Measurements from ENCODE around the gene GLMN. TPM values are rescaled to one million over a fixed set of nuclear protein-coding genes. Genes with fewer than 3 reads are reported as not detected.

GLMN gene
- total and polyA plus RNA-seq, 11 donors: 3.0 to 11.0 (median 5.8) TPM

DNA sequence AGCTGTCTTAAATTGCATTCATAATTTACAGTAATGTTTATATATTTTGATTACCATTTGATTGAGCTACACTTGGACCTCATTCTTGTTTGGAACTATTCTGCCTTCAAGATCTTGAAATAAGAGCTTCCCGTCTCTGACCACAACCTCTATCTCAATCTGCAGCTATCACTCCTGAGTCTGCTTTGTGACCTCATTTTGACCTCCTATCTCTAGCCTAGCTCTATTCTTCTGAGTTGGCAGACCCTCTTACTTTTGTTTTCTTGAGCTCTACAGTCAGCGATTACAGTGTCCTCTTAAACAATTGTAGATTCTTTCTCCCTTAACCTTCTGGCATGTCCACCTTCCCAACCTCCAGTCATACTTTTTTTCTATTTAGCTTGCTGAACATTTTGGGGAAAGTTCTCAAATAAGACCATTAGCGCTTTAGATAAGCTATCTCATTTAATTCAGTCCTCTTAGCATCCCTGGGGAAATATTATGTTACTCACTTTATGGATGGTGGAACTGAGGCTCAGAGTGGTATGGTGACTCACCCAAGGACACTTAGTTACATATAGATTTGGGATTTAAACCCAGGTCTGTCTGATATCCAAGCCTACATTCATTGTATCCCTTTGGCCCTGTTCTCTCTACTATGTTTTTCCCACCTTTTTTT lies 19.2 kb upstream of the GLMN start:
- TF ChIP-seq, protein P1, sequence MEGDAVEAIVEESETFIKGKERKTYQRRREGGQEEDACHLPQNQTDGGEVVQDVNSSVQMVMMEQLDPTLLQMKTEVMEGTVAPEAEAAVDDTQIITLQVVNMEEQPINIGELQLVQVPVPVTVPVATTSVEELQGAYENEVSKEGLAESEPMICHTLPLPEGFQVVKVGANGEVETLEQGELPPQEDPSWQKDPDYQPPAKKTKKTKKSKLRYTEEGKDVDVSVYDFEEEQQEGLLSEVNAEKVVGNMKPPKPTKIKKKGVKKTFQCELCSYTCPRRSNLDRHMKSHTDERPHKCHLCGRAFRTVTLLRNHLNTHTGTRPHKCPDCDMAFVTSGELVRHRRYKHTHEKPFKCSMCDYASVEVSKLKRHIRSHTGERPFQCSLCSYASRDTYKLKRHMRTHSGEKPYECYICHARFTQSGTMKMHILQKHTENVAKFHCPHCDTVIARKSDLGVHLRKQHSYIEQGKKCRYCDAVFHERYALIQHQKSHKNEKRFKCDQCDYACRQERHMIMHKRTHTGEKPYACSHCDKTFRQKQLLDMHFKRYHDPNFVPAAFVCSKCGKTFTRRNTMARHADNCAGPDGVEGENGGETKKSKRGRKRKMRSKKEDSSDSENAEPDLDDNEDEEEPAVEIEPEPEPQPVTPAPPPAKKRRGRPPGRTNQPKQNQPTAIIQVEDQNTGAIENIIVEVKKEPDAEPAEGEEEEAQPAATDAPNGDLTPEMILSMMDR (IDR thresholded peaks at IDR 0.05): no peak
- TF ChIP-seq POLR2A (IDR thresholded peaks at IDR 0.05): no peak
- no peak overlapping the region for H3K27ac ChIP-seq
- ATAC-seq: peak in 3 of 4 donors; percentile 33 to 75 (median 56)
- H3K36me3 ChIP-seq: peaks cover 0 to 49% (median 23%) of the 10 kb centered on the region in 9 donors
- WGBS, 4 donors: 50 to 60% (median 53%) methylated on average over 3 of the region's 3 CpGs
- no peak for DNase-seq
- intact Hi-C loops (cut with DNase I): loop anchor here in 5 of 10 donors (10.0 kb wide), 3 partner anchors 287 to 507 kb away; no protein-coding TSS in a partner anchor
- H3K9me3 ChIP-seq: no peaks in the 10 kb centered on the region
- no peak overlapping the region for H3K4me3 ChIP-seq
- H3K27me3 ChIP-seq: no peaks in the 10 kb centered on the region
- H3K4me1 ChIP-seq: peaks cover 0 to 13% (median 0%) of the 10 kb centered on the region in 12 donors

DNA sequence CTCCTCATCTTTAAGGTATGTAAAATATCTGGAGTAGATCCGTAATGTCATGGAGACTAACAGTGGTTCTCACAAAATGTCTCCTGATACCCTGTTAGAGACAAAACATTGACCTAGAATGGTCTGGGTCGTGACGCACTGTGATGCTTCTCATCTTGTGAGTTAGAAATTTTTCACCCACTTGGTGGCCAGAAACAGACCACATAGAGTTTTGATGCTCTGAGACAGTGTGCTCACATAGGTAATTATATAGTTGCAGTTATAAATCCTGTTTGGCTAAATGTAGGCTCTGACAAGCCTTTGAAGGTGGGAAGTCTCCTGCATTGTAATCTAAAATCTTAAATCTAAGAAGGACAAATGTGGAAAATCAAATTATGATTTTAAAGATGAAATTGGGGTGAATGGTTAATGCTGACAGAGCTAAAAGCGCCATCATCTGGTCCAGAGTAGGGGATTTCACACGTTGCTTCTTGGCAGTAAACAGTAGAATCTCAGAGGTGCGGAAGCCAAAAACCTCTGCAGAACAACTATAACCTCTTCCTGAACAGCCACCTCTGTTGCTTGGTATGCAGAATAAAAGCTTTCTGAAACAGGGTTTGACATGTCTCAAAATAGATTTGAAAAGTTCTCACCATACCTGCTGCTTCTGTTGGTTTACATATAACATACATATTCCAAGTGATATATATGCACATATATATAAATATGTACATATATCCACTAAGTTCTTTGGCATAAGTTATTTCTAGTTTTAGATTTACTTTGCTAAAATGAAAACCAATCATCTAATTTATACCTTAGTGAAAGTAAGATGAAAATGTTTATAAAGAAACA lies 17.2 kb upstream of the GLMN start:
- Histone ChIP-seq H3K36me3 (peaks cover 0 to 51% (median 23%) of the 10 kb centered on the region in 9 donors), H3K27me3 (no peaks in the 10 kb centered on the region), H3K4me1 (peaks cover 0 to 13% (median 0%) of the 10 kb centered on the region in 12 donors), H3K4me3 (no peak overlapping the region), H3K27ac (peak overlapping the region in 1 of 12 donors; percentile 43), H3K9me3 (no peaks in the 10 kb centered on the region)
- ATAC-seq (no peak), DNase-seq (no peak)
- intact Hi-C loops (cut with DNase I): loop anchor here in 5 of 10 donors (10.0 kb wide), 3 partner anchors 289 to 509 kb away; no protein-coding TSS in a partner anchor
- TF ChIP-seq, protein P1 (IDR thresholded peaks at IDR 0.05): no peak
- no peak for TF ChIP-seq POLR2A (IDR thresholded peaks at IDR 0.05)
- WGBS, 4 donors: 79 to 84% (median 81%) methylated on average over 6 of the region's 6 CpGs

DNA sequence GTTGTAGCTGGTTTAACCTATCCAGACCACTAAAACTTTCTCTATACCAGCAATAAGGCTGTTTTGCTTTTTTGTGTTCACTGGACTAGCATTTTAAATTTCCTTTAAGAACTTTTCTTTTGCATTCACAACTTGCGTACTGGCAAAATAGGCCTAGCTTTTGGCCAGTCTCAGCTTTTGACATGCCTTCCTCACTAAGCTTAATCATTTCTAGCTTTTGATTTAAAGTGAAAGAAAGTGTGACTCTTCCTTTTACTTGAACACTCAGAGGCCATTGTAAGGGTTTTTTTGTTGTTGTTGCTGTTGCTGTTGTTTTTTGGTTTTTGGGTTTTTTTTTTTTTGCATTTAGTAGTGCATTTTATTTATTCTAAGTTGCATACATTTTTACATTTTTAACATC lies 15.2 kb upstream of the GLMN start:
- TF ChIP-seq, protein P1 (IDR thresholded peaks at IDR 0.05): no peak
- Histone ChIP-seq H3K27me3 (no peaks in the 10 kb centered on the region), H3K4me1 (peaks cover 0 to 13% (median 0%) of the 10 kb centered on the region in 12 donors), H3K27ac (no peak overlapping the region), H3K9me3 (no peaks in the 10 kb centered on the region), H3K4me3 (no peak overlapping the region), H3K36me3 (peaks cover 0 to 48% (median 13%) of the 10 kb centered on the region in 9 donors)
- WGBS, 4 donors: 95 to 98% (median 96%) methylated on average over 1 of the region's 1 CpG
- intact Hi-C loops (cut with DNase I): loop anchor here in 9 of 10 donors (5.0 to 10.0 kb wide), 5 partner anchors 291 to 518 kb away; partner anchors contain the start of gene RPL5 (in 1 of the 9)
- no peak for ATAC-seq
- DNase-seq: no peak

DNA sequence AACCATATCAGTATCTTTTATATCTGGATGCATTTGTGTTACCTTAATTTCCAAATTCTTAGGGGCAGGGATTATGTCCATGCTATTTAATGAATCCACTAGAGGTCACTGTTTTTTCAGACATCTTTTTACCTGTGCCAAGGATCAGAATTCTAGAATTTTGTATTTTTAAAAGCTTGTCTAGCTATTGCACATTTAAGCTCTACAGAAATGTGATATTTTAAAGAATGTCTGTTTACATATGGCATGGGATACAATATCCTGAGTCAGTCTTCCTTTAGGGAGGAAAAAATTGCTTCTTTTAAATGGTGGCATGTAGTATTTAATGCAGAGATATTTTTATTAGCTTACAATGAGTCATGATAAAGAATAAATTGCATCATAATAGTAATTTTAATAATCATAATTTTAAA lies 11.4 kb upstream of the GLMN start:
- no peak for DNase-seq
- no peak overlapping the region for H3K27ac ChIP-seq
- ATAC-seq: peak in 1 of 4 donors; percentile 49
- peaks cover 0 to 71% (median 47%) of the 10 kb centered on the region in 9 donors for H3K36me3 ChIP-seq
- intact Hi-C loops (cut with DNase I): loop anchor here in 9 of 10 donors (5.0 to 10.0 kb wide), 5 partner anchors 295 to 522 kb away; partner anchors contain the start of gene RPL5 (in 1 of the 9)
- H3K4me1 ChIP-seq: no peaks in the 10 kb centered on the region
- no peaks in the 10 kb centered on the region for H3K9me3 ChIP-seq
- no peak for TF ChIP-seq POLR2A (IDR thresholded peaks at IDR 0.05)
- TF ChIP-seq, protein P1 (IDR thresholded peaks at IDR 0.05): peak; percentile 37 to 73 (median 54)
- no peak overlapping the region for H3K4me3 ChIP-seq
- H3K27me3 ChIP-seq: no peaks in the 10 kb centered on the region
